Measurements from ENCODE around the gene CHRM5.
"Not testable (repeated sequence)": the region's sequence is repeated elsewhere in the genome, so short reads cannot be mapped to it uniquely, and the experiment has no call there.

The CHRM5 gene

GRCh38 chr15:33988384-33988783 lies 20.1 kb downstream of the CHRM5 start:
- DNase-seq (ENCODE audit: low read depth) = no peak

GRCh38 chr15:33994005-33994615 lies 25.8 kb downstream of the CHRM5 start:
- no peak for DNase-seq (ENCODE audit: low read depth)

GRCh38 chr15:33995666-33996065 lies 27.4 kb downstream of the CHRM5 start:
- not testable (repeated sequence) for DNase-seq (ENCODE audit: low read depth)

- no peak for DNase-seq (ENCODE audit: low read depth)
These were observed 33.2 kb downstream of the CHRM5 start for GRCh38 chr15:34001536-34001935.

GRCh38 chr15:34006381-34006780 lies 38.1 kb downstream of the CHRM5 start:
- DNase-seq (ENCODE audit: low read depth) = no peak

DNA sequence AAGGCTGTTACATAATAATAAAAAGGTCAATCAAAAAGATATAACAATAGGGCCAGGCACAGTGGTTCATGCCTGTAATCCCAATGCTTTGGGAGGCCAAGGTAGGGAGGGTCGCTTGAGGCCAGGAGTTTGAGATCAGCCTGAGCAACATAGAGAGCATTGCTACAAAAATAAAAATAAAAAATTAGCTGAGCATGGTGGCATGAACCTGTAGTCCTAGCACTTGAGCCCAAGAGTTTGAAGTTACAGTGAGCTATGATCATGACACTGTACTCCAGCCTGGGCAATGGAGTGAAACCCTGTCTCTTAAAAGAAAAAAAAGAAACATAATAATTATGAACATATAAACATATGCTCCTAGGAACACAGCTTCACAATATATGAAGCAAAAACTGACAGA lies 41.4 kb downstream of the CHRM5 start:
- DNase-seq (ENCODE audit: low read depth) = no peak

DNA sequence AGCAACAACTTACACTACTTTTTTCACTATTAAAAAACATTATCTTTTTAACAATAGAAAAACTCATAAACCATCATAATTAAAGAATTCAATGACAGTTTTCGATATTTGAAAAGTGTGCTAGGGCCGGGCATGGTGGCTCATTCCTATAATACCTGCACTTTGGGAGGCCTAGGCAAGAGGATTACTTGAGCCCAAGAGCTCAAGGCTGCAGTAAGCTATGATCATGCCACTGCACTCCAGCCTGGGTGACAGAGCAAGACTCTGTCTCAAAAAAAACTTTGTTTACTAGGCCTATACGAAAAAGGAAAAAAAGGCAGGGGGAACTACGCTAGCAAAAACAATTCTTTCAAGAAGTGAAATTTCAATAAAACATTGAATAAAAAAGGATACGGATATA lies 42.6 kb downstream of the CHRM5 start:
- DNase-seq (ENCODE audit: low read depth) = no peak

- DNase-seq (ENCODE audit: low read depth) = no peak
These were observed 43.2 kb downstream of the CHRM5 start for GRCh38 chr15:34011481-34011880.

- DNase-seq (ENCODE audit: low read depth) = no peak
These were observed 44.2 kb downstream of the CHRM5 start for GRCh38 chr15:34012461-34013028.

DNA sequence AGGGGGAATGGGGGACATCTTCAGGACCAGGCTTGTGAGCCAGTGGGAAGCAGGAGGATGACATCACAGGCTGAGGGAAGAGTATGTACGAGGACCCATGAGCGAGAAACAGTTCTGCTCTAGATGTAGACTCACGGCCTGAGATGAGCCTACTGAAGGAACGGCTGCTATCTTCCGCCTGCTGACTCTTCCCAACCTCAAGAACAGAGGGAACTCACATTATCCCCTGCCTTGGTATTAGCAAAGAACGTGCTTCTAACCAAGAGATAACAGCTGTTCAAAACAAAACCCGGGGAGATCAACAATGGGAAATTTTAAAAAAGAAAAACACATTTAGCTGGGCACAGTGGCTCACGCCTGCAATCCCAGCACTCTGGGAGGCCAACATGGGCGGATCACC lies 45.4 kb downstream of the CHRM5 start:
- DNase-seq (ENCODE audit: low read depth) = no peak

- DNase-seq (ENCODE audit: low read depth) = no peak
These were observed 46.3 kb downstream of the CHRM5 start for GRCh38 chr15:34014556-34014955.

GRCh38 chr15:34018021-34018645 lies 49.8 kb downstream of the CHRM5 start:
- DNase-seq (ENCODE audit: low read depth) = no peak

DNA sequence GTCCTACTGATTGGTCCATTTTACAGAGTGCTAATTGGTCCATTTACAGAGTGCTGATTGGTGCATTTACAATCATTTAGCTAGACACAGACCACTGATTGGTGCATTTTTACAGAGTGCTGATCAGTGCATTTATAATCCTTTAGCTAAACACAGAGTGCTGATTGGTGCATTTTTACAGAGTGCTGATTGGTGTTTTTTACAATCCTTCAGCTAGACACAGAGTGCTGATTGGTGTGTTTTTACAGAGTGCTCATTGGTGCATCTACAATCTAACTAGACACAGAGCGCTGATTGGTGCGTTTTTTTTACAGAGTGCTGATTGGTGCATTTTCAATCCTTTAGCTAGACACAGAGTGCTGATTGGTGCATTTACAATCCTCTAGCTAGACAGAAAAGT lies 50.4 kb downstream of the CHRM5 start:
- DNase-seq (ENCODE audit: low read depth) = not testable (repeated sequence)

- no peak for DNase-seq (ENCODE audit: low read depth)
These were observed 51.2 kb downstream of the CHRM5 start for GRCh38 chr15:34019369-34019990.

DNA sequence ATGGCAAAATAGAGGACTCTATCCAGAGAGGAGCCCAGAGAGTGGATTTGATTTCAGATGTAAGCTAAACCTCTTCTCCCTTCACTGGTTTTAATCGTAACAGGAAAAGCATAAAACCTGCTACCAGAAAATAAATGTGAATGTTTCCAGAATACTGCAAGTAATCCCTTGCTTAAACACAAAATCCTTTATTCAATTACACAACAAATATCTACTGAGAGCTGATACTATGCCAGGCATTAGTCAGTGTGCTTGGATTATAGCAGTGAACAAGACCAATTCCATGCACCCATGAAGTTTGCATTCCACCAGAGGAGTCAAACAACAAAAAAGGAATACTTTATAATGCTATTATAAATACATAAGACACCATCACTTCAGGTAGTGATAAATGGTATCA lies 55.6 kb downstream of the CHRM5 start:
- DNase-seq (ENCODE audit: low read depth) = no peak

DNA sequence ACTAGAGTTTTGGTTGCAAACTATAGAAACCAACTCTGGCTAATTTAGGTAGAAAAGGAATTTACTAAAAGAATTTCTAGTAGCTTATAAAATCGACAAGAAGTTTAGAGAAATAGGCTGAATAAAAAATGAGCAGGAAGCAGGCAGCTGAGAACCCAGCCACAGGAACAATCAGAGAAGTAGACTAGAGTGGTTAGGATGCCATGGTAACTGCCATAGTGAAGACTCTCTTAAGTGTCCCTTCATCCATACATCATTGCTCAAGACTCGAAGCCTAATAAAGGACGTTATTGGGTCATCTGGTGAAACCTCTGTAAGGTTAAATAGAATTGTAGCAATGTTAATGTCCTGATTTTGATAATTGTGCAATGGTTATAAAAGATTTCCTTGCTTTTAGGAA lies 57.0 kb downstream of the CHRM5 start:
- DNase-seq (ENCODE audit: low read depth) = no peak

GRCh38 chr15:34027606-34028005 lies 59.3 kb downstream of the CHRM5 start:
- no peak for DNase-seq (ENCODE audit: low read depth)

GRCh38 chr15:34031987-34032760 lies 63.9 kb downstream of the CHRM5 start:
- no peak for DNase-seq (ENCODE audit: low read depth)

- peak; percentile 28 for DNase-seq (ENCODE audit: low read depth)
These were observed 70.0 kb downstream of the CHRM5 start for GRCh38 chr15:34038023-34038870.

GRCh38 chr15:34038871-34039789 lies 70.8 kb downstream of the CHRM5 start, which contains the start of gene AVEN:
Gene AVEN (minus strand): TSS chr15:34039204. CDS start chr15:34039046, 158 bp downstream.
- DNase-seq (ENCODE audit: low read depth) = peak; percentile 14

GRCh38 chr15:34039790-34040113 lies 71.5 kb downstream of the CHRM5 start:
- no peak for DNase-seq (ENCODE audit: low read depth)
